SJSA1 (cell line): ENCODE results near the gene FGD6. TPM values are rescaled to one million over a fixed set of nuclear protein-coding genes. Genes with fewer than 3 reads are reported as not detected.

ENCODE experiments used
- DNase-seq, 2 experiments: peaks; one replicate each; pipeline ENCODE4 v3.0.0-alpha.2; 2015 to 2020; ENCODE audit warnings: low spot score in 2 of 2, low read depth in 1 of 2
- H3K27ac ChIP-seq: fragments of 250-450 bp; sonication (Bioruptor Pico); 2 replicates; pipeline ENCODE4 v1.5.1; 2020; ENCODE audit warnings: mild to moderate bottlenecking, moderate library complexity
- H3K27me3 ChIP-seq: fragments of 250-450 bp; sonication (Bioruptor Pico); replicated peaks from 2 replicates; pipeline ENCODE4 v1.5.1; 2020; ENCODE audit warnings: mild to moderate bottlenecking, moderate library complexity
- H3K36me3 ChIP-seq: fragments of 250-450 bp; sonication (Bioruptor Pico); 2 replicates; pipeline ENCODE4 v1.5.1; 2020; ENCODE audit warnings: mild to moderate bottlenecking
- H3K4me1 ChIP-seq: fragments of 250-450 bp; sonication (Bioruptor Pico); replicated peaks from 2 replicates; pipeline ENCODE4 v1.6.1; 2021; ENCODE audit warnings: mild to moderate bottlenecking
- H3K4me3 ChIP-seq: fragments of 250-450 bp; sonication (Bioruptor Pico); 2 replicates; pipeline ENCODE4 v1.5.1; 2020; ENCODE audit warnings: mild to moderate bottlenecking
- H3K9me3 ChIP-seq: fragments of 250-450 bp; sonication (Bioruptor Pico); replicated peaks from 2 replicates; pipeline ENCODE4 v1.5.1; 2020; ENCODE audit warnings: mild to moderate bottlenecking
- total RNA-seq: library from RNA; depleted of rRNA; stranded (reverse); fragments of >200 nt; shearing (Covaris generic); gene quantifications from 2 replicates; pipeline ENCODE4 v1.2.3, GENCODE V29; 2014

FGD6 gene
- total RNA-seq, 1 experiment from 2014 or later: 8.2 TPM

GRCh38 chr12:95227818-95228356, 10.6 kb upstream of the FGD6 start:
- Histone ChIP-seq H3K36me3 (peaks cover 16% of the 10 kb centered on the region), H3K27me3 (no peaks in the 10 kb centered on the region), H3K9me3 (no peaks in the 10 kb centered on the region), H3K27ac (no peak overlapping the region), H3K4me1 (peaks cover 3% of the 10 kb centered on the region), H3K4me3 (no peak overlapping the region)
- no peak for DNase-seq

- Histone ChIP-seq H3K27me3 (no peaks in the 10 kb centered on the region), H3K36me3 (peaks cover 16% of the 10 kb centered on the region), H3K4me3 (no peak overlapping the region), H3K9me3 (no peaks in the 10 kb centered on the region), H3K27ac (no peak overlapping the region), H3K4me1 (peaks cover 3% of the 10 kb centered on the region)
- DNase-seq: no peak
These were observed 8.5 kb upstream of the FGD6 start for GRCh38 chr12:95225645-95226212.

- no peak for DNase-seq
- H3K4me1 ChIP-seq: no peaks in the 10 kb centered on the region; the same call in 1 of the 2 replicates
These were observed 7.2 kb upstream of the FGD6 start for GRCh38 chr12:95224202-95225170.

GRCh38 chr12:95220726-95221125, 3.5 kb upstream of the FGD6 start:
- H3K4me3 ChIP-seq: no peak overlapping the region
- peaks cover 7% of the 10 kb centered on the region for H3K4me1 ChIP-seq
- no peak for DNase-seq
- H3K27me3 ChIP-seq: no peaks in the 10 kb centered on the region
- H3K9me3 ChIP-seq: no peaks in the 10 kb centered on the region
- H3K36me3 ChIP-seq: peaks cover 20% of the 10 kb centered on the region
- no peak overlapping the region for H3K27ac ChIP-seq

More at GRCh38 chr12:95224202-95225170, 7.2 kb upstream of the FGD6 start:
- Histone ChIP-seq H3K36me3 (peaks cover 16% of the 10 kb centered on the region), H3K27ac (no peak overlapping the region), H3K9me3 (no peaks in the 10 kb centered on the region), H3K27me3 (no peaks in the 10 kb centered on the region), H3K4me3 (no peak overlapping the region)

GRCh38 chr12:95220190-95220589, 2.9 kb upstream of the FGD6 start:
- H3K27ac ChIP-seq: no peak overlapping the region
- H3K36me3 ChIP-seq: peaks cover 18% of the 10 kb centered on the region
- no peak overlapping the region for H3K4me3 ChIP-seq

GRCh38 chr12:95218150-95219133, 1.2 kb upstream of the FGD6 start:
- Histone ChIP-seq H3K27ac (peak overlapping the region; percentile 70), H3K36me3 (peaks cover 3% of the 10 kb centered on the region), H3K9me3 (no peaks in the 10 kb centered on the region), H3K4me3 (peak overlapping the region; percentile 72), H3K4me1 (peaks cover 13% of the 10 kb centered on the region; the same call in 1 of the 2 replicates), H3K27me3 (no peaks in the 10 kb centered on the region)
- peak; percentile 28 to 75 for DNase-seq

More at GRCh38 chr12:95220190-95220589, 2.9 kb upstream of the FGD6 start:
- Histone ChIP-seq H3K4me1 (peaks cover 12% of the 10 kb centered on the region), H3K9me3 (no peaks in the 10 kb centered on the region), H3K27me3 (no peaks in the 10 kb centered on the region)
- DNase-seq: no peak

- Histone ChIP-seq H3K36me3 (peaks cover 3% of the 10 kb centered on the region), H3K27me3 (no peaks in the 10 kb centered on the region), H3K4me3 (peak overlapping the region; percentile 72), H3K9me3 (no peaks in the 10 kb centered on the region), H3K27ac (peak overlapping the region; percentile 39), H3K4me1 (peaks cover 23% of the 10 kb centered on the region; the same call in 1 of the 2 replicates)
- no peak for DNase-seq
These were observed 423 bp downstream of the FGD6 start for GRCh38 chr12:95216711-95217376.

GRCh38 chr12:95215949-95216348, 1.3 kb downstream of the FGD6 start:
- H3K27ac ChIP-seq: no peak overlapping the region
- DNase-seq: peak in 1 of 2 experiments; percentile 33
- H3K4me3 ChIP-seq: peak overlapping the region; percentile 72

GRCh38 chr12:95214466-95214865, 2.8 kb downstream of the FGD6 start:
- Histone ChIP-seq H3K36me3 (peaks cover 3% of the 10 kb centered on the region), H3K4me1 (peaks cover 23% of the 10 kb centered on the region; the same call in 1 of the 2 replicates), H3K4me3 (no peak overlapping the region), H3K27me3 (no peaks in the 10 kb centered on the region), H3K27ac (no peak overlapping the region), H3K9me3 (no peaks in the 10 kb centered on the region)
- no peak for DNase-seq

More at GRCh38 chr12:95215949-95216348, 1.3 kb downstream of the FGD6 start:
- Histone ChIP-seq H3K27me3 (no peaks in the 10 kb centered on the region), H3K4me1 (peaks cover 23% of the 10 kb centered on the region; the same call in 1 of the 2 replicates), H3K9me3 (no peaks in the 10 kb centered on the region), H3K36me3 (peaks cover 3% of the 10 kb centered on the region)

- Histone ChIP-seq H3K36me3 (peaks cover 3% of the 10 kb centered on the region), H3K27me3 (no peaks in the 10 kb centered on the region), H3K9me3 (no peaks in the 10 kb centered on the region), H3K27ac (no peak overlapping the region), H3K4me1 (peaks cover 20% of the 10 kb centered on the region; the same call in 1 of the 2 replicates), H3K4me3 (no peak overlapping the region)
- DNase-seq: no peak
These were observed 3.3 kb downstream of the FGD6 start for GRCh38 chr12:95213928-95214327.

GRCh38 chr12:95213119-95213518, 4.1 kb downstream of the FGD6 start:
- H3K9me3 ChIP-seq: no peaks in the 10 kb centered on the region
- no peaks in the 10 kb centered on the region for H3K27me3 ChIP-seq
- H3K36me3 ChIP-seq: peaks cover 3% of the 10 kb centered on the region
- peaks cover 18% of the 10 kb centered on the region; the same call in 1 of the 2 replicates for H3K4me1 ChIP-seq
- H3K4me3 ChIP-seq: no peak overlapping the region
- no peak for DNase-seq
- H3K27ac ChIP-seq: peak overlapping the region; percentile 15

GRCh38 chr12:95212586-95212985, 4.7 kb downstream of the FGD6 start:
- H3K4me1 ChIP-seq: peaks cover 18% of the 10 kb centered on the region; the same call in 1 of the 2 replicates
- peaks cover 7% of the 10 kb centered on the region for H3K36me3 ChIP-seq
- H3K4me3 ChIP-seq: no peak overlapping the region
- peak overlapping the region; percentile 15; the same call in 1 of the 2 replicates for H3K27ac ChIP-seq
- H3K9me3 ChIP-seq: no peaks in the 10 kb centered on the region
- no peaks in the 10 kb centered on the region for H3K27me3 ChIP-seq
- DNase-seq: no peak
